ENCODE data around the gene GLTP. TPM values are rescaled to one million over a fixed set of nuclear protein-coding genes. Genes with fewer than 3 reads are reported as not detected.

The GLTP gene
- total RNA-seq, 1 experiment from 2014 or later, result 25.8 TPM

GRCh38 chr12:109915171-109916040 lies 35.1 kb upstream of the GLTP start:
- CTCF ChIA-PET, result interaction anchor here (1.0 to 2.7 kb wide), 5 partner anchors 13 to 70 kb away, joined by 3 to 11 read pairs (median 3); no protein-coding TSS in a partner anchor
- peaks cover 14% of the 10 kb centered on the region for H3K4me1 Mint-ChIP-seq
- H3K9me3 Mint-ChIP-seq, result peaks cover 5% of the 10 kb centered on the region; the same call in 1 of the 2 replicates
- no peak overlapping the region for H3K4me3 Mint-ChIP-seq
- POLR2A ChIA-PET, result no interaction called here
- no peak for DNase-seq (ENCODE audit: low spot score)
- TF ChIP-seq MAX (CRISPR knock-in tag; IDR thresholded peaks at IDR 0.05) (no peak), USF2 (CRISPR knock-in tag; IDR thresholded peaks at IDR 0.05) (no peak), ZNF416 (CRISPR knock-in tag; IDR thresholded peaks at IDR 0.05) (no peak), CREM (CRISPR knock-in tag; IDR thresholded peaks at IDR 0.05) (no peak), TP53 (CRISPR knock-in tag; IDR thresholded peaks at IDR 0.05) (no peak), OVOL2 (CRISPR knock-in tag; IDR thresholded peaks at IDR 0.05; ENCODE audit: borderline replicate concordance) (no peak), ZNF532 (CRISPR knock-in tag; IDR thresholded peaks at IDR 0.05; ENCODE audit: borderline replicate concordance) (no peak), ERG (CRISPR knock-in tag; IDR thresholded peaks at IDR 0.05) (no peak), ATF2 (CRISPR knock-in tag; IDR thresholded peaks at IDR 0.05; ENCODE audit: borderline replicate concordance, low read depth) (no peak), FOXJ3 (CRISPR knock-in tag; IDR thresholded peaks at IDR 0.05; ENCODE audit: borderline replicate concordance) (no peak), TCF7 (CRISPR knock-in tag; IDR thresholded peaks at IDR 0.05; ENCODE audit: low read depth) (no peak), ZNF396 (CRISPR knock-in tag; IDR thresholded peaks at IDR 0.05; ENCODE audit: borderline replicate concordance) (no peak), MXD4 (CRISPR knock-in tag; IDR thresholded peaks at IDR 0.05; ENCODE audit: borderline replicate concordance) (no peak), SMAD3 (CRISPR knock-in tag; IDR thresholded peaks at IDR 0.05; ENCODE audit: borderline replicate concordance) (no peak), RORB (CRISPR knock-in tag; IDR thresholded peaks at IDR 0.05) (no peak), KAT7 (CRISPR knock-in tag; IDR thresholded peaks at IDR 0.05; ENCODE audit: borderline replicate concordance) (no peak), ZNF423 (CRISPR knock-in tag; IDR thresholded peaks at IDR 0.05) (no peak)
- ATAC-seq, result peak; percentile 18; the same call in 1 of the 2 replicates
- H3K36me3 Mint-ChIP-seq, result peaks cover 33% of the 10 kb centered on the region
- H3K27me3 Mint-ChIP-seq (ENCODE audit: low read depth), result peaks cover 5% of the 10 kb centered on the region
- 0 out of 2 replicates have a peak overlapping the region, but pooled peaks have one; percentile 77 for H3K27ac Mint-ChIP-seq

All from WTC11 (cell line).